PC-9 (cell line): Measurements from ENCODE around the gene CDH18. TPM values are rescaled to one million over a fixed set of nuclear protein-coding genes. Genes with fewer than 3 reads are reported as not detected.
"Not testable (repeated sequence)": the region's sequence is repeated elsewhere in the genome, so short reads cannot be mapped to it uniquely, and the experiment has no call there.

Source experiments
- BruUV-seq: library from RNA; stranded (reverse); fragments of 400-500 nt; replicated peaks from 2 replicates; lab custom pipeline; 2021; lab: Mats Ljungman, UMichigan
- CTCF ChIA-PET: fragments of 300-600 bp; sonication (Branson Sonifier 250); formaldehyde crosslinking; loops from one replicate; lab custom pipeline; 2022; ENCODE audit warnings: antibody characterized with exemption; lab: Charles Lee
- POLR2A ChIA-PET: fragments of 300-600 bp; sonication (Branson Sonifier 250); formaldehyde crosslinking; loops from one replicate; lab custom pipeline; 2022; ENCODE audit warnings: antibody characterized with exemption; ENCODE audit not compliant: unreplicated experiment; lab: Charles Lee
- DNase-seq, 2 experiments: peaks; one replicate each; pipeline versions ENCODE4 v3.0.0 to v3.0.0-alpha.2; 2015 to 2022; ENCODE audit warnings: mixed read lengths in 1 of 2
- H2AFZ ChIP-seq: fragments of 200-600 bp; sonication (generic); 2 replicates; pipeline ENCODE4 v1.8.1; 2017; ENCODE audit warnings: antibody characterized with exemption
- H3F3A ChIP-seq: fragments of 200-600 bp; sonication (generic); 2 replicates; pipeline ENCODE4 v1.8.1; 2017; ENCODE audit warnings: antibody characterized with exemption, mild to moderate bottlenecking, low read depth; ENCODE audit not compliant: insufficient read depth
- H3K27ac ChIP-seq: fragments of 200-600 bp; sonication (generic); 2 replicates; pipeline ENCODE4 v1.6.1; 2016; ENCODE audit warnings: mixed run types
- H3K27me3 ChIP-seq: fragments of 200-600 bp; sonication (generic); 2 replicates; pipeline ENCODE4 v1.6.1; 2016; ENCODE audit warnings: low read depth, mixed run types; ENCODE audit not compliant: insufficient read depth
- H3K36me3 ChIP-seq: fragments of 200-600 bp; sonication (generic); 2 replicates; pipeline ENCODE4 v1.6.1; 2016; ENCODE audit warnings: low read depth, mixed run types
- H3K4me1 ChIP-seq: fragments of 200-600 bp; sonication (generic); replicated peaks from 2 replicates; pipeline ENCODE4 v1.6.1; 2016; ENCODE audit warnings: mixed run types; ENCODE audit not compliant: insufficient read depth
- H3K4me2 ChIP-seq: fragments of 200-600 bp; sonication (generic); 2 replicates; pipeline ENCODE4 v1.6.1; 2017; ENCODE audit warnings: mixed run types
- H3K4me3 ChIP-seq: fragments of 200-600 bp; sonication (generic); 2 replicates; pipeline ENCODE4 v1.6.1; 2016; ENCODE audit warnings: mixed run types
- H3K79me2 ChIP-seq: fragments of 200-600 bp; sonication (generic); 2 replicates; pipeline ENCODE4 v1.6.1; 2017; ENCODE audit warnings: low read depth, mixed run types
- H3K9me2 ChIP-seq: fragments of 200-600 bp; sonication (generic); 2 replicates; pipeline ENCODE4 v1.8.1; 2017; ENCODE audit warnings: mild to moderate bottlenecking; ENCODE audit not compliant: insufficient read depth
- H3K9me3 ChIP-seq: fragments of 200-600 bp; sonication (generic); 2 replicates; pipeline ENCODE4 v1.8.1; 2016; ENCODE audit warnings: low read depth; ENCODE audit not compliant: insufficient read depth
- H4K20me1 ChIP-seq: fragments of 200-600 bp; sonication (generic); 2 replicates; pipeline ENCODE4 v1.8.1; 2017; ENCODE audit not compliant: insufficient read depth
- CTCF ChIP-seq: fragments of 200-600 bp; sonication (generic); conservative IDR thresholded peaks from 2 replicates; pipeline ENCODE4 v1.6.1; 2017; ENCODE audit warnings: mixed run types, antibody characterized with exemption, mild to moderate bottlenecking, moderate library complexity
- EZH2 ChIP-seq: fragments of 200-600 bp; sonication (generic); IDR thresholded peaks from 2 replicates; pipeline ENCODE4 v1.8.0; 2017; ENCODE audit warnings: antibody characterized with exemption, low read depth
- intact Hi-C: fragments of 100-400 bp; cut with micrococcal nuclease; formaldehyde crosslinking; loops from one replicate; pipeline ENCODE4 v1.10.0; 2022; ENCODE audit not compliant: unreplicated experiment
- total RNA-seq: library from RNA; stranded (reverse); gene quantifications from 2 replicates; pipeline ENCODE4 v1.2.3, GENCODE V29; 2021

Gene CDH18
- total RNA-seq, 1 experiment from 2014 or later = not detected

- POLR2A ChIA-PET = no interaction called here
- Histone ChIP-seq H2AFZ (no peak overlapping the region), H3K36me3 (no peaks in the 10 kb centered on the region), H3K9me3 (no peaks in the 10 kb centered on the region), H3K9me2 (no peaks in the 10 kb centered on the region), H3K27ac (no peak overlapping the region), H3K4me3 (no peak overlapping the region), H3K4me1 (no peaks in the 10 kb centered on the region), H3K27me3 (no peaks in the 10 kb centered on the region), H3K4me2 (no peak overlapping the region), H3F3A (no peaks in the 10 kb centered on the region), H3K79me2 (no peaks in the 10 kb centered on the region), H4K20me1 (0 out of 2 replicates have a peak, but pooled peaks cover 9% of the 10 kb centered on the region)
- DNase-seq = no peak
- BruUV-seq = no TSS peak
- TF ChIP-seq CTCF (no peak), EZH2 (no peak)
- CTCF ChIA-PET = no interaction called here
- intact Hi-C loops = loop anchor here (10.0 kb wide), 1 partner anchor 792 kb away; no protein-coding TSS in a partner anchor
These were observed 205.4 kb downstream of the CDH18 start for GRCh38 chr5:19782566-19782965.

DNA sequence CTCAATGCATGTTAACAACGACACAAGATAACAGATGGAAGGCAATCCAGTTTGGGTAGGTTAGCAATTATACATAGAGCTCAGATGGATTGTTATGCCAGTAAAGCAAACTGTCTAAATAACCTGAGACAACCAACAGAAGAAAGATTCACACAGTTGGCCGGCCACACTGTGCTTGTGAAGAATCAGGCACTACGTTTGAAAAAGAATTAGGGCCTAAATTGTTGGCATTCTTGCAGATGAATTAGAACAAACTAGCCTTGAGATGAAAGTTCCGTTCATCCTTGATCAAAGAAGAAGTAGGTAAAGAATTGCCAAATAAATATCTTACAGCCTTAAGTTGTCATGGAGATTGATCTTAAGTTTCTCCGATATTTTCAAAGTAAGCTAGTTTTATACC is 210.6 kb downstream of the CDH18 start:
- Histone ChIP-seq H3K4me2 (no peak overlapping the region), H4K20me1 (0 out of 2 replicates have a peak, but pooled peaks cover 9% of the 10 kb centered on the region), H2AFZ (no peak overlapping the region), H3K4me3 (no peak overlapping the region), H3K27ac (no peak overlapping the region), H3K4me1 (no peaks in the 10 kb centered on the region), H3K36me3 (no peaks in the 10 kb centered on the region), H3K27me3 (no peaks in the 10 kb centered on the region), H3K9me2 (no peaks in the 10 kb centered on the region), H3F3A (no peaks in the 10 kb centered on the region), H3K9me3 (no peaks in the 10 kb centered on the region), H3K79me2 (no peaks in the 10 kb centered on the region)
- TF ChIP-seq CTCF = no peak
- TF ChIP-seq EZH2 = no peak
- no TSS peak for BruUV-seq
- CTCF ChIA-PET = no interaction called here
- intact Hi-C loops = no loop called here
- POLR2A ChIA-PET = no interaction called here
- DNase-seq = no peak

- H3K27me3 ChIP-seq, H3K4me3 ChIP-seq, H3K36me3 ChIP-seq, H4K20me1 ChIP-seq, CTCF ChIA-PET, H3K4me1 ChIP-seq, BruUV-seq, DNase-seq, H3K79me2 ChIP-seq, H3K9me2 ChIP-seq, POLR2A ChIA-PET, intact Hi-C loops, H3K4me2 ChIP-seq, H3K9me3 ChIP-seq, H3F3A ChIP-seq, H2AFZ ChIP-seq, H3K27ac ChIP-seq: not testable (repeated sequence)
These were observed 211.1 kb downstream of the CDH18 start for GRCh38 chr5:19776886-19777285.
